Measurements from ENCODE around the gene HYAL2.
"Not testable (repeated sequence)": the region's sequence is repeated elsewhere in the genome, so short reads cannot be mapped to it uniquely, and the experiment has no call there.

The HYAL2 gene

GRCh38 chr3:50286322-50287227 lies 36.0 kb downstream of the HYAL2 start:
- DNase-seq: no peak

GRCh38 chr3:50284121-50284520 lies 38.4 kb downstream of the HYAL2 start:
- DNase-seq: not testable (repeated sequence)

- no peak for DNase-seq
These were observed 43.1 kb downstream of the HYAL2 start for GRCh38 chr3:50279255-50280016.

- no peak for DNase-seq
These were observed 43.7 kb downstream of the HYAL2 start, which contains the start of gene LSMEM2 for GRCh38 chr3:50278880-50279224. Gene LSMEM2, plus strand, starts transcription at chr3:50279087. Its CDS starts 27 bp downstream, at chr3:50279114.

GRCh38 chr3:50278123-50278879 lies 44.2 kb downstream of the HYAL2 start:
- no peak for DNase-seq

GRCh38 chr3:50276762-50277101 lies 45.8 kb downstream of the HYAL2 start:
- DNase-seq: no peak

- no peak for DNase-seq
These were observed 46.4 kb downstream of the HYAL2 start for GRCh38 chr3:50275996-50276761.

GRCh38 chr3:50275141-50275995 lies 47.2 kb downstream of the HYAL2 start:
- DNase-seq: no peak

GRCh38 chr3:50274371-50275104 lies 48.0 kb downstream of the HYAL2 start:
- peak; percentile 57 for DNase-seq

- DNase-seq: no peak
These were observed 48.9 kb downstream of the HYAL2 start for GRCh38 chr3:50273689-50274065.

GRCh38 chr3:50272911-50273688 lies 49.4 kb downstream of the HYAL2 start:
- peak; percentile 87 for DNase-seq

GRCh38 chr3:50272538-50272910 lies 50.0 kb downstream of the HYAL2 start:
- DNase-seq: not testable (repeated sequence)

GRCh38 chr3:50271314-50271936 lies 51.1 kb downstream of the HYAL2 start:
- no peak for DNase-seq

- DNase-seq: no peak
These were observed 51.9 kb downstream of the HYAL2 start for GRCh38 chr3:50270422-50271224.

- no peak for DNase-seq
These were observed 52.5 kb downstream of the HYAL2 start for GRCh38 chr3:50269977-50270413.

GRCh38 chr3:50269460-50269859 lies 53.1 kb downstream of the HYAL2 start:
- no peak for DNase-seq

- DNase-seq: no peak
These were observed 53.7 kb downstream of the HYAL2 start, which contains the start of gene SEMA3B for GRCh38 chr3:50268703-50269451. Gene SEMA3B, plus strand, starts transcription at chr3:50269147. Its CDS starts 94 bp downstream, at chr3:50269241.

- no peak for DNase-seq
These were observed 54.3 kb downstream of the HYAL2 start for GRCh38 chr3:50268276-50268675.
